G401 (cell line): Measurements from ENCODE around the gene TRNT1. TPM values are rescaled to one million over a fixed set of nuclear protein-coding genes. Genes with fewer than 3 reads are reported as not detected.

ENCODE experiments used
- DNase-seq: peaks from one replicate; pipeline ENCODE4 v3.0.0-alpha.2; 2015; ENCODE audit warnings: low spot score
- in situ Hi-C: cut with HindIII; loops from 2 replicates; pipeline ENCODE4 v1.10.0; 2016; ENCODE audit warnings: low sequenced_read_pairs, mixed read lengths
- total RNA-seq: library from RNA; depleted of rRNA; stranded (reverse); fragments of >200 nt; shearing (Covaris generic); gene quantifications from 2 replicates; pipeline ENCODE4 v1.2.3, GENCODE V29; 2014

The TRNT1 gene
- total RNA-seq, 1 experiment from 2014 or later = 32.7 TPM

DNA sequence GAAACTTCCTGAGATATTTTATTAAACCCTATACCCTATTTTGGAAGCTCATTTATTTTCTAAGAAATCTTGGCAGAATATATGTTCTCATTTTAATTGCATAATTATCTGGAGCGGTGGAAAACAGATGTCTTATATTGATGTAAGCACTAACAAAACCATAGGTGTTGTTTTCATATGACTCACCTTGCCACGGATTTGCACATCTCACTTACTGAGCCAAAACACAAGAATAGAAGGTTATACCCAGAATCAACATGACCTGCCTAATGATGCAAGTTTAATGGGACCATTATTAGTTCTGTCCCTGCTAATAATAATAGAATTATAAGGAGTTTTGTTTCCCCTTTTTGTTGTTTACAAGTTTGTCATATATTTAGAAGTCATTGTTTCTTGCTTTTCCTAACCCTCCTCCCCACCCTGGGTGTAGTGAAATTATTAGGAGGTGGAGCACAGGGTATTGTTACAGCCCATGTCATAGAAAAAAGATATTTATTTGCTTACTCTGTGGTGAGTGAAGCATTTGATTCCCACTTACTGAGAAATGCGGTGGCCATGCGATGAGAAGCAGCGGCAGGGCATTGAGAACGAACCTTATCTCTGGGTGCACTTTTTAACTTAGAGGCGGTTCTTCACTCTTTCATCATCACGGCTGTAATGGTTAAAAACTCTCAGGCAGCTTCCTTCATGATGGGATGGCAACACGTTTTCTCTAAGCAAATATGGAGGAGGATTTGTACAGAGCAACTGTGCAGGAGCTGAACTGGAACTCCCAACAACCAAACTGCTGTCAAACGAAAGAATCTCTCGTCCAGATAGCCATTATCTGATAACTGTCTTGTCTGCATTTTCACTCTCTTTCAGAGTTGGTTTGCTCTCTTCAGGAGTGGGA lies 17.1 kb upstream of the TRNT1 start:
- no peak for DNase-seq
- in situ Hi-C loops = no loop called here

DNA sequence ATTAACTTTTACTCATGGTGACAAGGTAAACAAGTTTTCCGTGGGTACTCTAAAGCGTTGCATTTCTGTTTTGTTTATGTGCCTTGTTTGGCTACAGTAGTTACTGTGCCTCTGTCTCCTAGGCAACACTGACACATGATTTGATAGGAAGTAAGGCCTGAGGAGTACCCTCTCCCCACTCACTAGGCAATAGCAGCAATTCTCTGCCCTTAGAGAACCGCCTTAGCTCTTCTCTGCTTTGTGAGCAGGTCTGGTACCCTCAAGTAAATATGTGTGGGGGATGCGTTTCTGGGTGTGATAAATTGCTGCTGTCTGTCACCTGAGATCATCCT lies 16.5 kb upstream of the TRNT1 start, which contains the start of gene IL5RA:
Gene IL5RA, minus strand, starts transcription at position 76 of the 332 bp plus-strand sequence. CDS start 5,390 bp downstream, outside the sequence.
- DNase-seq = no peak
- in situ Hi-C loops = no loop called here

GRCh38 chr3:3110749-3111361 lies 15.9 kb upstream of the TRNT1 start:
- DNase-seq = no peak
- in situ Hi-C loops = no loop called here

DNA sequence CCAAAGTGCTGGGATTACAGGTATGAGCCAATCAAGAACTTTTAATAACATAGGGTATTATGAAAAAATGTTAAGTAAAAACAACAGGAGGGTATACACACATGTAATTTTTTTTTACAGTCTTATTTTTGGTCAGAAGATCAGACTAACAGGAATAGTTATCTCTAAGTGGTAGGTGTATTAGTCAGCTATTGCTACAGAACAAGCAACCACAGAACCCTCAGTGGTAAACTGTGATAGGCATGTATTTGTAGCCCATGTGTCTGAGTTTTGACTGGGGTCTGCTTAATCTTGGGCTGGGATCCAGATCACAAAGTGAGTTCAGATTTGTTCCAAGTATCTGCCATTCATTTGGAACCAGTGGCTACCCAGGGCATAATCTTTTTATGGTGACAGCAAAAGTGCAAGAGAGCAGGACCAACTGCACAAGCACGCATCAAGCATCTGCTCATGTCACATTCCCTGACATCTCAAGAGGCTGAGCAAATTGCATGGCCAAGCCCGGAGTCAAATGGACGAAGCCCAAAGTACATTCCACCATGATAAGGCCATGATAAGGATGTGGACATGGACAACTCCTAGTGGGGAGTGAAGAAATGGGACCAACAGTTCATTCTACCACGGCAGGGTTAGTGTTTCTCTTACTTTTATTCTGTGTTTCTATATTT lies 13.6 kb upstream of the TRNT1 start:
- DNase-seq = no peak
- in situ Hi-C loops = no loop called here

DNA sequence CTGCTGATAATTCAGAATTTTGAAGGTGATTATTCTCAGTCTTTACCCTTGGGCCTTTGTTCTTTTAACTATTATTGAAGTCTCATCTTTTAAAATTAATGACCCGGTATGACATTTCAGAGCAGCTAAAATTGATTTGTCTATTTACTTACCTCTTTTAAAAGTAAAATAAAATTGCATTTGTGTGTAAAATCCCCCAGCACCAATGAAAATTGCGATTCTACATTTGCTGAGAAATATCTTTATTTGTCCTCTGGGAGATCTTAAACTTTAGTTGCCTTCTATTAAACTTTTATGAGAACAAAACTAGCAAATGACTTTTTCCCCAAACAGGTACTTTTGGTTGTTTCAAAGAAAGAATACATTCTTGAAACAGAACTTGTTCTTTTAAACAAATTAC lies 9.1 kb upstream of the TRNT1 start:
- DNase-seq = no peak
- in situ Hi-C loops = no loop called here

DNA sequence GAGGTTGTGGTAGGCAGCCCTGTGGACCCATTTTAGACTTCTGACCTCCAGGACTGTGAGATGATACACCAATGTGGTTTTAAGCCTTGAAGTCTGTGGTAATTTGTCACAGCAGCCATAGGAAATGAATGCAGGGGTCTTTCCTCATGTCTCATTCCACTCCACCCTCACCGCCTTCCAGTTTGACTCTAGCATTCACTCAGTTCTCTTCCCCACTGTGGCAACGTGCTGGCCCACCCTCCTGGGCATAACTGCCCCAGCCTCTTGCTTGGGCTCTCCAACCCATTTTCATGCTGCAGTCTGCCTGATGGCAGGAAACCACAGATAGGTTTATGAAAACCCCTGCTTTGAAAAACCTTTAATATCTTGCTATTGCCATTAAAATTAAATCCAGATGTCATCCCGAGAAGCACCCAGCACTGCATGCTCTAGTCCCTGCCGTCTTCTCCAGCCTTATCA lies 7.3 kb upstream of the TRNT1 start:
- no peak for DNase-seq

GRCh38 chr3:3125977-3126376 lies 763 bp upstream of the TRNT1 start:
- DNase-seq = no peak
- in situ Hi-C loops = no loop called here

More for the DNA sequence above, 7.3 kb upstream of the TRNT1 start:
- in situ Hi-C loops = no loop called here

DNA sequence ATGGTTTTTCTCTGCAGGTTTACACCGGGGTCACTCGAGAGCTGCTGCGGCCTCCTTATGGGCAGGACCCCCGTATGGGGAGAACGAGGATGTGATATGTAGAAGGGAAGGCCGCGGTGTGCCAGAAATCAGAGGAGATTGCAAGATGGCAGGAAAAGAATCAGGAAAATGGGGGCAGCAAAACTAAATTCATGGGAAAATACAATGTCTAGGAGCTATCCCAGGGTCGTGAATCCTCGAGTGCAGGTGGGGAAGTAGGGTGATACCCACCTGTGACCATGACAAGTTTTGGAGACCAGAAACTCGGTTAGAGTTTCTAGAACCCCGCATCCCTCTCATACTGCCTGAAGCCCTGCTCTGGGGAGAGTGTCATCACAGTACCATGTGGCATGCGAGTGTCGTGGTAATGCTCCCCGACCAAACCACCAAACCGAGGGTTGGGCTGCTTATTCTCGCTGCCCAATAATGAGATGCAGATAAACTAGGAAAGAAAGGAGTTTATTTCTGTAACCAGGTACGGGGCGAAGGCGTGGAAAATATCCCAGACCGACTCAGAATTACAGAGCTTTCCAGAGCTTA lies 781 bp downstream of the TRNT1 start:
- in situ Hi-C loops = no loop called here
- DNase-seq = no peak

GRCh38 chr3:3129579-3129978 lies 2.8 kb downstream of the TRNT1 start:
- in situ Hi-C loops = no loop called here

GRCh38 chr3:3133500-3133899 lies 6.8 kb downstream of the TRNT1 start:
- in situ Hi-C loops = no loop called here
- DNase-seq = no peak

More at GRCh38 chr3:3129579-3129978, 2.8 kb downstream of the TRNT1 start:
- DNase-seq = no peak

GRCh38 chr3:3134750-3135448 lies 8.2 kb downstream of the TRNT1 start:
- in situ Hi-C loops = no loop called here
- DNase-seq = no peak

- in situ Hi-C loops = no loop called here
- no peak for DNase-seq
Measured at GRCh38 chr3:3137526-3137925, 10.8 kb downstream of the TRNT1 start.

DNA sequence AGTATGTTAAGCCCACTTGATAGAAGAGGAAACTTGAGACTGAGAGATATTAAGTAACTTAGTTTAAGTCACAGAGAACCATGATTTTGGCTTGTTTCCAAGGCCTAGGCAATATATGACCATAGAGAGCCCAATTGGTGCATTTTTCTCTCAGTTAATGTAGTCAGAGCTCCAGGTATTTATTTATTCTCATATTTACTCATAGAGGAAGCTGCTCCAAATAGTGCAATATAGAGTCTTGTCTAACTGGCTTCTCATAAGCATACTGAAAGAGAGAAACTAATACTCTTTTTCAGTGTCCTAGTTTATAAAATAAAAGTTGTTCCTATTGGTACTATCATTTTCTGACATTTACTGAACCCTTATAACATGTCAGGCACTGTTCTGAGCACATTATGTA lies 15.2 kb downstream of the TRNT1 start:
- in situ Hi-C loops = no loop called here
- no peak for DNase-seq

- in situ Hi-C loops = no loop called here
- DNase-seq = no peak
Measured at GRCh38 chr3:3145831-3146230, 19.1 kb downstream of the TRNT1 start.

GRCh38 chr3:3149560-3149959 lies 22.8 kb downstream of the TRNT1 start:
- no peak for DNase-seq
- in situ Hi-C loops = no loop called here

DNA sequence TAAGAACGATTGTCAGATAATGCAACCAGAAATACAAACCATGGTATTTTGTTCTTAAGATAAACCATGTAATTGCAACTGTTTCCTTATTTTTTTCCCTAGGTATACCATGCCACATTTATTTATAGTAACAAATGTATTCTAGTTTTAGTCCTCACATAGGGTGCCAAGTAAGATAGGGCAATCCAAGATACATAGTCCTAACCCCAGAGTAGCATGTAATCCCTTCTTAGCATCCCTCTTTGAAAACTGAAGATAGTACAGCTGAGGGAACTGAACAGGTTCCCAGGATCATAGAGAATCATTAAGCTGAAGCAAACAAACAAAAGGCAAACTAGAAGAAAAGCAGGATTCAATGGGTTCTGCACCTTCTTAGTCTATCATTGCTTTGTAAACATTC lies 24.8 kb downstream of the TRNT1 start:
- in situ Hi-C loops = no loop called here
- DNase-seq = no peak

DNA sequence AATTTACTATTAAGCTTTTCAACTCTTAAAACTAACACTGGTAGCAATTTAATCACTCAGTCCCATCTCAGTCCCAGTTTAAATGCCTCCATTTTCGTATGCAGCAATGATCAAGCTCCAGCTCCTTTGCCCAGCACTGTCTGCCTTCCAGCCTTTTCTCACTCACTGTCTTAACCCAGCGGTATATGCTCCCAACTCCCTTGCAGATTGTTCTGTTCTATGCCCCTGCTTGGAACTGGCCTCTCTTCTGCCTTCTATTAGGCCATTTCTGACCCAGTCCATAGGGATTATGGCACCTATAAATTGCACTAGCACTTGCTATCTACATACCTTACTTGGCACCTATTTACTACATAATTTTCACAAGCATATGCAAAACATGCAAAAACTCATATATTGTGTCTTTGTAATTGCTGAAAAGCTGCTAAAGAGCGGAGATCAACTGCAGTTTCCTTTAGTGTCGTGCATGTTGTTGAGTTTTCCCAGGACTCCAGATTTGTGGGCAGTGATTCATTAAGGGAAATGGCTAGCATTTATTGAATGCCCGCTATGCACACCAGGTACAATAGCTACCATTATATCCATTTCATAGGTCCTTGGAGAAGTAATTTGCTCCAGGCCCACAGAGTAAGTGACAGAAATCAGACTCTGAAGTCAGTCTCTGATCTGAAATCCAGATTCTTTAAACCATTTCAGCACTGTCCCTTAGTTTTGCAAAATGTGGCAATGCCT lies 28.3 kb downstream of the TRNT1 start:
- in situ Hi-C loops = no loop called here
- no peak for DNase-seq

GRCh38 chr3:3157484-3157883 lies 30.7 kb downstream of the TRNT1 start:
- in situ Hi-C loops = no loop called here
- no peak for DNase-seq

DNA sequence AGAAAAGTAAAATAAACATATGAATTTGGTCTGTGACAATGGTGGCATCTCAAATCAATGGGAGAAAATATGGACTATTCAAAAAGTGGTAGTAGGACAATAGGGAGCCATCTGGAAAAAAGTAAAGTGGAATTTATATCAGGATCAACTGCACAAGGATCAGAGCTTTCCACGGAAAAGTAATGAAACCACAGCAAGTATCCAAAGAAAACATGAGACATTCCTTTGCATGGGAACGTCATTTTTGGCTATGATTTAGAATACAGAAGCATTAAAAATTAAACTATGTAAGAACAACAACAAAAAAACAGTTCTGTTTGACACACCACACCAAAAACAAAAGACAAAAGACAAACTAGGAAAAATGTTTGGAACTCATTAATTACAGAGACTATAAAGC lies 34.1 kb downstream of the TRNT1 start:
- DNase-seq = no peak
- in situ Hi-C loops = no loop called here
